ENCODE measurements around the gene ARVCF. TPM values are rescaled to one million over a fixed set of nuclear protein-coding genes. Genes with fewer than 3 reads are reported as not detected.
"Not testable (repeated sequence)": the region's sequence is repeated elsewhere in the genome, so short reads cannot be mapped to it uniquely, and the experiment has no call there.

The ARVCF gene
- total RNA-seq, 1 experiment from 2014 or later, result 4.3 TPM

GRCh38 chr22:19927696-19928095, 88.9 kb downstream of the ARVCF start:
- H3K27ac ChIP-seq (ENCODE audit: low read length), result no peak overlapping the region

GRCh38 chr22:19926028-19926427, 90.6 kb downstream of the ARVCF start:
- H3K9me2 ChIP-seq (replicated peaks; ENCODE audit: insufficient read depth, low read length); H3K9ac ChIP-seq (ENCODE audit: low read length); H3K4me3 ChIP-seq (ENCODE audit: low read length); H4K20me1 ChIP-seq (ENCODE audit: insufficient read depth, low read depth, low read length); H3K9me3 ChIP-seq (ENCODE audit: low read length); DNase-seq; H2AFZ ChIP-seq (ENCODE audit: low read length); H3K4me1 ChIP-seq (ENCODE audit: low read length); H3K27ac ChIP-seq (ENCODE audit: low read length); H3K27me3 ChIP-seq (ENCODE audit: low read length); H3K36me3 ChIP-seq (ENCODE audit: insufficient read depth, low read length); H3K4me2 ChIP-seq (ENCODE audit: low read depth, low read length, poor library complexity, severe bottlenecking); H3K79me2 ChIP-seq (ENCODE audit: low read length): not testable (repeated sequence)

More at GRCh38 chr22:19927696-19928095, 88.9 kb downstream of the ARVCF start:
- no peak overlapping the region for H3K9ac ChIP-seq (ENCODE audit: low read length)
- no peaks in the 10 kb centered on the region for H3K9me3 ChIP-seq (ENCODE audit: low read length)
- H3K4me3 ChIP-seq (ENCODE audit: low read length), result no peak overlapping the region
- no peaks in the 10 kb centered on the region for H4K20me1 ChIP-seq (ENCODE audit: insufficient read depth, low read depth, low read length)
- H3K4me2 ChIP-seq (ENCODE audit: low read depth, low read length, poor library complexity, severe bottlenecking), result no peak overlapping the region
- no peaks in the 10 kb centered on the region for H3K9me2 ChIP-seq (replicated peaks; ENCODE audit: insufficient read depth, low read length)
- H3K36me3 ChIP-seq (ENCODE audit: insufficient read depth, low read length), result no peaks in the 10 kb centered on the region
- H3K27me3 ChIP-seq (ENCODE audit: low read length), result no peaks in the 10 kb centered on the region
- no peaks in the 10 kb centered on the region for H3K4me1 ChIP-seq (ENCODE audit: low read length)
- H2AFZ ChIP-seq (ENCODE audit: low read length), result no peak overlapping the region
- DNase-seq, result no peak
- no peaks in the 10 kb centered on the region for H3K79me2 ChIP-seq (ENCODE audit: low read length)

- H3K36me3 ChIP-seq (ENCODE audit: insufficient read depth, low read length), result no peaks in the 10 kb centered on the region
- H4K20me1 ChIP-seq (ENCODE audit: insufficient read depth, low read depth, low read length), result no peaks in the 10 kb centered on the region
- no peak for DNase-seq
- H3K27ac ChIP-seq (ENCODE audit: low read length), result no peak overlapping the region
- no peaks in the 10 kb centered on the region for H3K9me2 ChIP-seq (replicated peaks; ENCODE audit: insufficient read depth, low read length)
- no peaks in the 10 kb centered on the region for H3K9me3 ChIP-seq (ENCODE audit: low read length)
- H2AFZ ChIP-seq (ENCODE audit: low read length), result no peak overlapping the region
- no peaks in the 10 kb centered on the region for H3K27me3 ChIP-seq (ENCODE audit: low read length)
- H3K4me1 ChIP-seq (ENCODE audit: low read length), result no peaks in the 10 kb centered on the region
- no peaks in the 10 kb centered on the region for H3K79me2 ChIP-seq (ENCODE audit: low read length)
- H3K4me2 ChIP-seq (ENCODE audit: low read depth, low read length, poor library complexity, severe bottlenecking), result no peak overlapping the region
- H3K9ac ChIP-seq (ENCODE audit: low read length), result no peak overlapping the region
- H3K4me3 ChIP-seq (ENCODE audit: low read length), result no peak overlapping the region
Measured at GRCh38 chr22:19923914-19924513, 92.6 kb downstream of the ARVCF start.

GRCh38 chr22:19921544-19922081, 95.0 kb downstream of the ARVCF start:
- Histone ChIP-seq H3K4me1 (ENCODE audit: low read length) (no peaks in the 10 kb centered on the region), H4K20me1 (ENCODE audit: insufficient read depth, low read depth, low read length) (no peaks in the 10 kb centered on the region), H3K36me3 (ENCODE audit: insufficient read depth, low read length) (no peaks in the 10 kb centered on the region)

More at GRCh38 chr22:19921544-19922081, 95.0 kb downstream of the ARVCF start:
- Histone ChIP-seq H3K9me2 (replicated peaks; ENCODE audit: insufficient read depth, low read length) (no peaks in the 10 kb centered on the region), H3K27me3 (ENCODE audit: low read length) (no peaks in the 10 kb centered on the region), H2AFZ (ENCODE audit: low read length) (no peak overlapping the region), H3K4me3 (ENCODE audit: low read length) (no peak overlapping the region), H3K4me2 (ENCODE audit: low read depth, low read length, poor library complexity, severe bottlenecking) (no peak overlapping the region), H3K79me2 (ENCODE audit: low read length) (no peaks in the 10 kb centered on the region), H3K27ac (ENCODE audit: low read length) (no peak overlapping the region), H3K9ac (ENCODE audit: low read length) (no peak overlapping the region), H3K9me3 (ENCODE audit: low read length) (no peaks in the 10 kb centered on the region)
- DNase-seq, result no peak

Small RNA genes within 50 kb of the gene (small RNA-seq; reads per million reads assigned to genes)
- 8.3 reads per million, percentile 89 among the genes with 10 or more reads in this experiment for gene MIR185

Other genes starting within 250 kb of the ARVCF start
- 4.4 and 8.5 TPM in 2 replicates for gene GNB1L, start 161.9 kb downstream of the ARVCF start, total RNA-seq (2014; rRNA removed; shearing (Covaris generic); ENCODE audit: low replicate concordance)
- gene RTL10, start 161.9 kb downstream of the ARVCF start, total RNA-seq (2014; rRNA removed; shearing (Covaris generic); ENCODE audit: low replicate concordance), result 6.5 and 12.2 TPM in 2 replicates
- 72.0 and 181 TPM in 2 replicates for gene COMT, start 75.1 kb downstream of the ARVCF start, total RNA-seq (2014; rRNA removed; shearing (Covaris generic); ENCODE audit: low replicate concordance)
- 7.0 and 20.7 TPM in 2 replicates for gene TXNRD2, start 75.0 kb downstream of the ARVCF start, total RNA-seq (2014; rRNA removed; shearing (Covaris generic); ENCODE audit: low replicate concordance)
- gene TANGO2, start 4.3 kb upstream of the ARVCF start, total RNA-seq (2014; rRNA removed; shearing (Covaris generic); ENCODE audit: low replicate concordance), result 36.8 and 39.0 TPM in 2 replicates
- 16.4 and 26.6 TPM in 2 replicates for gene DGCR8, start 63.4 kb upstream of the ARVCF start, total RNA-seq (2014; rRNA removed; shearing (Covaris generic); ENCODE audit: low replicate concordance)
- 133 and 205 TPM in 2 replicates for gene RANBP1, start 99.3 kb upstream of the ARVCF start, total RNA-seq (2014; rRNA removed; shearing (Covaris generic); ENCODE audit: low replicate concordance)
- gene TRMT2A, start 100.4 kb upstream of the ARVCF start, total RNA-seq (2014; rRNA removed; shearing (Covaris generic); ENCODE audit: low replicate concordance), result 54.8 and 130 TPM in 2 replicates
- 8.9 and 11.5 TPM in 2 replicates for gene ZDHHC8, start 115.0 kb upstream of the ARVCF start, total RNA-seq (2014; rRNA removed; shearing (Covaris generic); ENCODE audit: low replicate concordance)
- not detected in 2 replicates for gene CCDC188, start 134.2 kb upstream of the ARVCF start, total RNA-seq (2014; rRNA removed; shearing (Covaris generic); ENCODE audit: low replicate concordance)